Mucosa of descending colon (tissue), 3 donors: ENCODE results near the gene APBA2. TPM values are rescaled to one million over a fixed set of nuclear protein-coding genes. Genes with fewer than 3 reads are reported as not detected.

Experiments
- ATAC-seq: fragments of 200-7000 bp; cut with Tn5 transposase; one replicate; pipeline ENCODE4 v1.9.1; 2020; ENCODE audit warnings: mild to moderate bottlenecking, moderate library complexity
- DNase-seq, 3 donors: peaks; one replicate each; pipeline ENCODE4 v3.0.0-alpha.2; 2020
- H3K36me3 ChIP-seq: fragments of 200-600 bp; one replicate; pipeline ENCODE4 v1.8.0; 2021; ENCODE audit warnings: low read depth, mild to moderate bottlenecking
- H3K4me1 ChIP-seq: fragments of 200-600 bp; one replicate; pipeline ENCODE4 v1.8.0; 2021; ENCODE audit warnings: low read depth, mild to moderate bottlenecking
- H3K4me3 ChIP-seq: fragments of 200-600 bp; one replicate; pipeline ENCODE4 v1.8.0; 2021; ENCODE audit warnings: mild to moderate bottlenecking
- H3K9me3 ChIP-seq: fragments of 200-600 bp; one replicate; pipeline ENCODE4 v1.8.0; 2021; ENCODE audit warnings: mild to moderate bottlenecking
- CTCF ChIP-seq: fragments of 200-600 bp; IDR thresholded peaks from one replicate; pipeline ENCODE4 v1.8.0; 2022; ENCODE audit warnings: antibody characterized with exemption, mild to moderate bottlenecking
- intact Hi-C, 2 donors: fragments of 100-400 bp; cut with DNase I in 1 of 2; cut with micrococcal nuclease in 1 of 2; formaldehyde crosslinking; loops; one replicate each; pipeline versions ENCODE4 v1.11.0 to v1.11.1; 2022; cut with DNase I, micrococcal nuclease
- total RNA-seq, 3 donors: library from RNA; stranded (reverse); fragmentation: NEBNext Ultra II Directional in 2 of 3; extraction: Animal tissue kit (Norgen Biotek cat#: 25700) in 2 of 3; gene quantifications; one replicate each; pipeline versions ENCODE4 v1.2.1 to v1.2.4, GENCODE V29; 2021 to 2023
- donor health status: DM: no; HTN: no; CAD: no; lungs with moderate emphysema.
- donor health status: DM: no; HTN: no; CAD: no.
- donor health status: DM: no; HTN: yes; CAD: no.

Gene APBA2
- total RNA-seq, 3 donors from 2014 or later = 0.69 to 2.0 (median 1.2) TPM

GRCh38 chr15:28960979-28961378, 75.2 kb downstream of the APBA2 start:
- no peak overlapping the region for H3K4me3 ChIP-seq
- DNase-seq = no peak
- intact Hi-C loops = no loop called here
- no peaks in the 10 kb centered on the region for H3K36me3 ChIP-seq
- ATAC-seq = no peak
- no peak for TF ChIP-seq CTCF
- H3K4me1 ChIP-seq = no peaks in the 10 kb centered on the region
- no peaks in the 10 kb centered on the region for H3K9me3 ChIP-seq

- intact Hi-C loops = no loop called here
- no peaks in the 10 kb centered on the region for H3K36me3 ChIP-seq
- no peak for DNase-seq
- H3K4me3 ChIP-seq = no peak overlapping the region
- no peak for TF ChIP-seq CTCF
- H3K9me3 ChIP-seq = no peaks in the 10 kb centered on the region
- H3K4me1 ChIP-seq = no peaks in the 10 kb centered on the region
- no peak for ATAC-seq
Observed at GRCh38 chr15:28961391-28961790, 75.6 kb downstream of the APBA2 start.

GRCh38 chr15:28962851-28963710, 77.3 kb downstream of the APBA2 start:
- no peak for ATAC-seq

GRCh38 chr15:28963711-28964081, 77.9 kb downstream of the APBA2 start:
- intact Hi-C loops = no loop called here
- ATAC-seq (no peak), DNase-seq (no peak)
- TF ChIP-seq CTCF = no peak
- Histone ChIP-seq H3K9me3 (no peaks in the 10 kb centered on the region), H3K36me3 (no peaks in the 10 kb centered on the region), H3K4me3 (no peak overlapping the region), H3K4me1 (no peaks in the 10 kb centered on the region)

More at GRCh38 chr15:28962851-28963710, 77.3 kb downstream of the APBA2 start:
- DNase-seq = no peak
- intact Hi-C loops = no loop called here
- no peak overlapping the region for H3K4me3 ChIP-seq
- H3K9me3 ChIP-seq = no peaks in the 10 kb centered on the region
- no peak for TF ChIP-seq CTCF
- H3K36me3 ChIP-seq = no peaks in the 10 kb centered on the region
- no peaks in the 10 kb centered on the region for H3K4me1 ChIP-seq

GRCh38 chr15:28964098-28964497, 78.3 kb downstream of the APBA2 start:
- ATAC-seq (no peak), DNase-seq (no peak)
- Histone ChIP-seq H3K4me1 (no peaks in the 10 kb centered on the region), H3K36me3 (no peaks in the 10 kb centered on the region), H3K9me3 (no peaks in the 10 kb centered on the region), H3K4me3 (no peak overlapping the region)
- intact Hi-C loops = no loop called here
- TF ChIP-seq CTCF = no peak
